GM19467 (cell line): ENCODE measurements around the gene RNF103.
"Not testable (repeated sequence)": the region's sequence is repeated elsewhere in the genome, so short reads cannot be mapped to it uniquely, and the experiment has no call there.

Experiments
- ATAC-seq: cut with Tn5 transposase; IDR thresholded peaks from one replicate; pipeline ENCODE4 v1.9.1; 2021; ENCODE audit warnings: mild to moderate bottlenecking, moderate library complexity; ENCODE audit not compliant: unreplicated experiment

Gene RNF103

GRCh38 chr2:86623494-86624266 is at the start of gene RNF103:
Gene RNF103, minus strand, starts transcription at chr2:86623865. Its CDS starts 979 bp downstream, at chr2:86622886.
- ATAC-seq = peak; percentile 73

- ATAC-seq = no peak
These were observed 49.3 kb upstream of the RNF103 start for GRCh38 chr2:86673011-86673410.

- ATAC-seq = no peak
These were observed 48.4 kb upstream of the RNF103 start for GRCh38 chr2:86672027-86672545.

- no peak for ATAC-seq
These were observed 47.8 kb upstream of the RNF103 start for GRCh38 chr2:86671337-86671981.

- ATAC-seq = not testable (repeated sequence)
These were observed 45.7 kb upstream of the RNF103 start for GRCh38 chr2:86669323-86669722.

- no peak for ATAC-seq
These were observed 37.7 kb upstream of the RNF103 start for GRCh38 chr2:86661333-86661732.

GRCh38 chr2:86650188-86650587 is 26.5 kb upstream of the RNF103 start:
- no peak for ATAC-seq

- no peak for ATAC-seq
These were observed 25.7 kb upstream of the RNF103 start for GRCh38 chr2:86649119-86649947.

GRCh38 chr2:86648681-86649080 is 25.0 kb upstream of the RNF103 start:
- no peak for ATAC-seq

- ATAC-seq = no peak
These were observed 23.2 kb upstream of the RNF103 start for GRCh38 chr2:86646865-86647264.

GRCh38 chr2:86646329-86646728 is 22.7 kb upstream of the RNF103 start:
- ATAC-seq = no peak

GRCh38 chr2:86645752-86646151 is 22.1 kb upstream of the RNF103 start:
- ATAC-seq = no peak

- ATAC-seq = no peak
These were observed 15.0 kb upstream of the RNF103 start for GRCh38 chr2:86638712-86639111.

- ATAC-seq = no peak
These were observed 13.2 kb upstream of the RNF103 start for GRCh38 chr2:86636842-86637241.

- ATAC-seq = no peak
These were observed 10.7 kb upstream of the RNF103 start for GRCh38 chr2:86634352-86634751.

GRCh38 chr2:86633155-86633651 is 9.5 kb upstream of the RNF103 start:
- no peak for ATAC-seq

- no peak for ATAC-seq
These were observed 9.0 kb upstream of the RNF103 start for GRCh38 chr2:86632672-86633071.

GRCh38 chr2:86631846-86632485 is 8.3 kb upstream of the RNF103 start:
- no peak for ATAC-seq

GRCh38 chr2:86628091-86628522 is 4.4 kb upstream of the RNF103 start:
- ATAC-seq = no peak

GRCh38 chr2:86627550-86627949 is 3.9 kb upstream of the RNF103 start:
- ATAC-seq = no peak

- no peak for ATAC-seq
These were observed 1.4 kb upstream of the RNF103 start for GRCh38 chr2:86625096-86625495.
